Erythroblast (primary cell): ENCODE results near the gene AFM.

Experiments used
- GATA1 ChIP-seq: IDR thresholded peaks from 2 replicates; pipeline ENCODE4 v1.6.1; 2011; ENCODE audit warnings: low read depth, mild to moderate bottlenecking, control low read depth, low read length, moderate library complexity
- POLR2A ChIP-seq: IDR thresholded peaks from 2 replicates; pipeline ENCODE4 v1.6.1; 2011; ENCODE audit warnings: mild to moderate bottlenecking, low read length

- TF ChIP-seq POLR2A (no peak), GATA1 (no peak)
Measured at GRCh38 chr4:73544620-73545019, 63.1 kb downstream of the AFM start.
